T1000 (cell line): ENCODE measurements around the gene SSX2B.
"Not testable (repeated sequence)": the region's sequence is repeated elsewhere in the genome, so short reads cannot be mapped to it uniquely, and the experiment has no call there.

ENCODE experiments used
- DNase-seq: peaks from one replicate; lab custom pipeline; 2025; ENCODE audit warnings: mixed read lengths; lab: John Stamatoyannopoulos, UW

SSX2B gene, protein sequence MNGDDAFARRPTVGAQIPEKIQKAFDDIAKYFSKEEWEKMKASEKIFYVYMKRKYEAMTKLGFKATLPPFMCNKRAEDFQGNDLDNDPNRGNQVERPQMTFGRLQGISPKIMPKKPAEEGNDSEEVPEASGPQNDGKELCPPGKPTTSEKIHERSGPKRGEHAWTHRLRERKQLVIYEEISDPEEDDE

DNA sequence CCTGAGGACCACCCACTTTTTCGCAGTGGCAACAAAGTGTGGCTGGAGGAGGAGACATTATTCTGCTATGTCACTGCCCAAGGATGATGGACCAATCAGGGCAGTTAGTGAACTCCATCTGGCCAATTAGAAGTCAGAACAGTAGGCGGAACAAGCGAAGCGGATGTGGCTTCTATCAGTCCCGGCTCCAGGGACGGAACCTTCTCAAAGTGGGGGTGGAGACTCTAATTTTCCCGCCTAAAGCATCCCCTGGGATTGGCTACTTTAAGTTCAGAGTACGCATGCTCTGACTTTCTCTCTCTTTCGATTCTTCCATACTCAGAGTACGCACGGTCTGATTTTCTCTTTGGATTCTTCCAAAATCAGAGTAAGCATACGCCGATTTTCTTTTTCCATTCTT lies at the start of gene SSX2B:
SSX2B (plus strand) TSS at position 301 of the 400 bp plus-strand sequence. CDS start 1,429 bp downstream, outside the sequence.
- DNase-seq, result not testable (repeated sequence)

DNA sequence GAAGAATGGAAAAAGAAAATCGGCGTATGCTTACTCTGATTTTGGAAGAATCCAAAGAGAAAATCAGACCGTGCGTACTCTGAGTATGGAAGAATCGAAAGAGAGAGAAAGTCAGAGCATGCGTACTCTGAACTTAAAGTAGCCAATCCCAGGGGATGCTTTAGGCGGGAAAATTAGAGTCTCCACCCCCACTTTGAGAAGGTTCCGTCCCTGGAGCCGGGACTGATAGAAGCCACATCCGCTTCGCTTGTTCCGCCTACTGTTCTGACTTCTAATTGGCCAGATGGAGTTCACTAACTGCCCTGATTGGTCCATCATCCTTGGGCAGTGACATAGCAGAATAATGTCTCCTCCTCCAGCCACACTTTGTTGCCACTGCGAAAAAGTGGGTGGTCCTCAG lies 44.0 kb upstream of the SSX2B start, which contains the start of gene SSX2:
SSX2 (minus strand) TSS at position 101 of the 400 bp plus-strand sequence. CDS start 1,429 bp downstream, outside the sequence.
- not testable (repeated sequence) for DNase-seq

DNA sequence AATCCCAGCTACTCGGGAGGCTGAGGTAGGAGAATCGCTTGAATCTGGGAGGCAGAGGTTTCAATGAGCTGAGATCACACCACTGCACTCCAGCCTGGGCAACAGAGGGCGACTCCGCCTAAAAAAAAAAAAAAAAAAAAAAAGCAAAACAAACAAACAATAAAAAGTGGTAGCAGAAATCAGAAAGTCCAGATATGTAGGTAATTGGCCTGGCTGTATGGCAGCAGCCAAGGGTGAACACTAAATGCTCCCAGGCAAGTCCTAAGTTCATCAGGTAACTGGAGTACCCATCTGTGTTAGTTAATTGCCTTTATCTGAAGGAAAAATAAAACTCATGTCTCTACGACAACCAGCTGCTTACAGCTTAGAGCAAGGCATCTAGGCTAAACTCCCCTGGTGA lies 14.9 kb downstream of the SSX2B start:
- DNase-seq, result not testable (repeated sequence)

DNA sequence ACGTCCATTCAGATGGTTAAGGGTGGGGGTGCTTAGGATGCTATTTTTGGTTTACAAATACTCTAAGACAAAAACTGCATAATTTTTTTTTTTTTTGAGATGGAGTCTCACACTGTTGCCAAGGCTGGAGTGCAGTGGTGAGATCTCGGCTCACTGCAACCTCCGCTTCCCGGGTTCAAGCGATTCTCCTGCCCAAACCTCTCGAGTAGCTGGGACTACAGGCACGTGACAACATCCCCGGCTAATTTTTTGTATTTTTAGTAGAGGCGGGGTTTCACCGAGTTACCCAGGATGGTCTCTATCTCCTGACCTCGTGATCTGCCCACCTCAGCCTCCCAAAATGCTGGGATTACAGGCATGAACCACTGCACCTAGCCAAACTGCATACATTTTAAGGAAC lies 22.5 kb downstream of the SSX2B start:
- DNase-seq, result not testable (repeated sequence)

DNA sequence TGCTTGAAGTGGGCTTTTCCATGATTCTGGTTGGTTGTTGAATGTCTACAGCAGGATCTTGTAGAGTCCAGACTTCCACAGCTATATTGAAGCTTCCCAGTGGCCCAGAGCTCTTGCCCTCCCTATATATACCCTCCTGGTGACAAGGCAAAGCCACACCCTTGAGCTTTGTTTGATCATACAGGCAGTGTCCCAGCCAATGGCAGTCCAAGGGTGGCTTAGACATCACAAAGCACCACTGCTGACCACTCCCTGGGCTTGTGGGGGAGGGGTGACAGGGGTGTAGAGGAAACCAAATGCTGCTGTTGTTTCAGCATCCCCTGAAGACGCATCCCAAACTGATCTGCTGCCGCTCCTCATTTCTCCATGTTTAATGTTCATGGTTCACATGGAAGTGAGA lies 46.3 kb downstream of the SSX2B start, which contains the start of gene SPANXN5:
SPANXN5 (minus strand) TSS at position 101 of the 400 bp plus-strand sequence; CDS start at position 22, 79 bp downstream.
- not testable (repeated sequence) for DNase-seq

DNA sequence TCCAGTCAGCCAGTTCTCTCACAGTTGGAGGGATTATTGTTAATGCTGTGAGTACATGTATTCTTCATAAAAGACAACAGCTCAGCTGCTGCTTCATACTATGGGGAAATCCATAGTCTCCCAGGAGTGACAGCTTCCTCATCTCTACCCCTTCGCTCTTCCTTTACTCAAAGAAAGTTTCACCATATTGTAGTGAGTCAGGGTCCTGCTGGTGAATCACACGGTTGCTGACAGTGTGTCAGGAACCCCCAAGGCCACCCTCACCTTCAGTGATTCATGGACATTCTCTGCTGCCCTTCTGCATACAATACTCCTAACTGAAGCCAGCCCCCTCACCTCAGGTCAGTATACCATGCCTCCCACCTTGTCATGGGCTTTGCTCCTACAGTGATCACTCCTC lies 53.8 kb downstream of the SSX2B start:
- not testable (repeated sequence) for DNase-seq
